ENCODE data around the gene ZDHHC11B.
A peak's percentile ranks its signal among the peaks of the same experiment; 100 is the strongest.
"Not testable (repeated sequence)": the region's sequence is repeated elsewhere in the genome, so short reads cannot be mapped to it uniquely, and the experiment has no call there.

The ZDHHC11B gene

DNA sequence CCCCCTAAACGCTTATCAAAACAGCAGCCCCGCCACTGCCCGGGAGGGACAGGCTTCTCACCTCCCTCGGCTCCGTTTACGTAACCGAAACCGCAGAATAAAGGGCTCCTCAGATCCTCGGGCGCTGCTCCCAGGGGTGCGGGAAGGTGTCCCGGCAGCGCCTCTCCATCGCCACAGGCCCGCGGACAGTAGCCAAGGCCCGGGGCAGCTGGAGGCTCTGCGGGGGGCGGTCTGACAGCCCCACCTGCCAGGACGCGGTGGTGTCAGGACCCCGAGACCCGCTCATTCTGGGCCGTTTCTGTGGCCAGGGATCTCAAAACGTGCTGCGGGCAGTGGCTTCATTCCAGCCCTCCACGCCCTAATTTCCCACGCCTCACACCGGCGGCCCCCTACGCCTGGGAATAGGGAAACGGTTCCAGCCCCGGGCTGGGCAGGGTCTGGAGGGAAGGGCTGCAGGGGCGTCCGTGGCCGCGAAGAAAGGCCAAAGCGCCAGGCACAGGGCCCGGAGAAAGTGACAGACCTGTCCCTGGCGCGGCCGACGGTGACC, 575 bp downstream of the ZDHHC11B start:
- DNase-seq = peak; percentile 42

DNA sequence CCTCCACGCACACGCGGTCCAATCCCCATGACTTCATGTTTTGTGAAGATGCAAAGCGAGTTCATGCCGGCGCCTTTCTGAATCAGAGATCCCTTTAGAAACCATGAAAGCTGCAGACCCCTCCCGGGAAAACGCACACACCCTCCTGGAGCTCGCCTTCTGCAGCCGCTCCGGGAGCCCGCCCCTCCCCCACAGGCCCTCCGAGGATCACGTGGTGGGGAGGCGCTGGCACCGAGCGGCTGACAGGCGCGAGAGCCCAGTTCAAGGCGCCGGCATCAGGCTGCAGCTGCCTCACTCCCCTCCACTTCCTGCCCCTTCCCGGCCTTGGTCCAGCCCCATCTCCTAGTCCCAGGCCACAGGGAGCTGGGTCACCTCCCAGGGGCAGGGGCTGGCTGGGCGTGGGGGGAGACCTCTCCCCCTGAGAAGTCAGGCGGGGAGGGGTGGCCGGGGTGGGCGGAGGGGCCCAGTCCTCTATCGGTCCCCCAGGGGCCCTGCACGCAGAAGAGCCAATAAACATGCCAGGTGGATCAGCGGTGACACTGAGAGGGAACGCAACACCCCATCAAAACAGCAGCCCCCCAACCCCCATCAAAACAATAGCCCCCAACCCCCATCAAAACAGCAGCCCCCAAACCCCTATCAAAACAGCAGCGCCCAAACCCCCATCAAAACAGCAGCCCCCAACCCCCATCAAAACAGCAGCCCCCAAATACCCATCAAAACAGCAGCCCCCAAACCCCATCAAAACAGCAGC, 1.3 kb downstream of the ZDHHC11B start:
- peak; percentile 52 for DNase-seq

DNA sequence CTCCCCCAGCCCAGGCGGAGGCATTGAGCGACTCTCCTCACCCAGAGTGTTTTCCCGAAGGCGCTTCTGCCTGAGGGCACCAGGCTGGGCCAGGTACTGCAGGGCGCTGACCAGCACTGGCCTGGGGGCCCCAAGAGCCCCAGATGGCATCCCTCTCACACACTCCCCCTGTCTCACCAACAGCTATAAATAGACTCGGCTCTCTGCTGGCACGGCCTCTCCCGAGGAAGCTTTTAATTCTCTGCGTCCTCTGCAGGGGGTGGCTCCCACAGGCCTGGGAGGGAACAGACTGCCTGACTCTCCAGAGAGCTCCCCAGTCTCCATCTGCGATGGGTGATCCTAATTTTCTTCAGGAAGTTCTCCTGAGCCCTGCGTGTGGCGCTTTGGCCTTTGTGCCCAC, 2.2 kb downstream of the ZDHHC11B start:
- DNase-seq = not testable (repeated sequence)

DNA sequence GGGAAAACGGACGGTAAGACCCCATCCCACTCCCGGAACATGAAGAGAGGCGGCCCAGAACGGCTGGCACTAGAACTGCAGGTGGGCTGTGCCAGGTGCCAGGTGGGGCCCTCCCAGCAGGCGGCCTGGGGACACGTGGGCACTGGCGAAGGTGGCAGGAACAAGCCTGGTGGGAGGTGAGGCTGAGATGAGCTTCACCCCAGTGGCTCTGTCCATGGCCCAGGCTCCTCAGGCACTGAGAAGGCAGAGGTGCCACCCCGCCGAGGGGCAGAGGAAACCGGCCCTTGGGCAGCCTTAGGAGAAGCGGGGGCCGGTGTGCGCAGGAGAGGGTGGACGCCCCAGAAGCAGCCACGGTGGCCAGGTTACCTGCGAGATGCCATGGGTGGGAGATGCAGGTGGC, 4.0 kb downstream of the ZDHHC11B start:
- DNase-seq = not testable (repeated sequence)

DNA sequence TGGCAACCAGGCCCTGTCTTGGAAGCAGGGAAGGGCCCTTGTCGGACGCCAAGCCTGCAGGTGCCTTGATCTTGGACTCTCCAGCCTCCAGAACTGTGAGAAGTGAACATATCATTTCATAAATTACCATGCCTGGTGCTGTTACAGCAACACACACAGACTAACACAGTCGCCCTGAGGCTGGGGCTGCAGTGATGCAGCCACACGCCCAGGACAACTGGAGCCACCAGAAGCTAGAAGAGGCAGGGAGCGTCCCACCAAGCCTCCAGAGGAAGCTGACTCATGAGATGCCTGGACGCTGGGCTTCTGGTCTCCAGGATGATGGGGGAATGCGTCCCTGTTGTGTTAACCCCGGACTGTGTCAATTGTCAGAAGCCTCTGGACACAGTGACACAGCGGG, 5.6 kb downstream of the ZDHHC11B start:
- DNase-seq = not testable (repeated sequence)

DNA sequence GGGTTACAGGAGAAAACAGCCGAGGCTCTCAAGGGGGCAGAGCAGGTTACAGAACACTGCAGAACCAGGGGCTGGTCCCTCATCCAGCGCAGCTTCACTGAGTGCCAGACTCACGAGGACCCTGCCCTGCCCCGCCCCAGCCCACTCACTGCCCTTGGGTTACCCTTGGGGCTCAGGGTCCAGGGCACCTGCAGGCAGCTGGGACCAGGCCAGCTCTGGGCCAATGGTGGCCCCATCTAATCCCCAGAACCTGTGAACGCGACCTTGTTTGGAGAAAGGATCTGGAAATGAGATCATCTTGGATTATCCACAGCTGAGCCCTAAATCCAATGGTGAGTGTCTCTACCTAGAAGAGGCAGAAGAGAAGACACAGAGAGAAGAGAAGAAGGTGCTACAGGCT, 6.1 kb downstream of the ZDHHC11B start:
- not testable (repeated sequence) for DNase-seq

DNA sequence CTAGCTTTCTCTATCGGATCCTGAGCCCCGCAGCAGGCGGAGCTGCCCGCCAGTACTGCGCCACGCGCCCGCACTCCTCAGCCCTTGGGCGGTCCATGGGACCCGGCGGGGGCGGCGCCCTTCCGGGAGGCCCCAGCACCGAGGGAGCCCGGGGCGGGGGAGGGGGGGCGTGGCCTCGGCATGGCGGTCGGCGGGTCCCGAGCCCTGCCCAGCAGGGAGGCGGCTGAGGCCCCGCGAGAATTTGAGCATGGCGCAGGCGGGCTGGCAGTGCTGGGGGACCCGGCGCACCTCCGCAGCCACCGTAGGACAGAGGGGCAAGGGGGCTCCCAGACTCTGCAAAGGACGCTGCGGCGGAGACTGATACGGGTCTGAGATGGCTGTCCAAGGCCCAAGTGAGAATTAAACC, 6.8 kb downstream of the ZDHHC11B start:
- no peak for DNase-seq

DNA sequence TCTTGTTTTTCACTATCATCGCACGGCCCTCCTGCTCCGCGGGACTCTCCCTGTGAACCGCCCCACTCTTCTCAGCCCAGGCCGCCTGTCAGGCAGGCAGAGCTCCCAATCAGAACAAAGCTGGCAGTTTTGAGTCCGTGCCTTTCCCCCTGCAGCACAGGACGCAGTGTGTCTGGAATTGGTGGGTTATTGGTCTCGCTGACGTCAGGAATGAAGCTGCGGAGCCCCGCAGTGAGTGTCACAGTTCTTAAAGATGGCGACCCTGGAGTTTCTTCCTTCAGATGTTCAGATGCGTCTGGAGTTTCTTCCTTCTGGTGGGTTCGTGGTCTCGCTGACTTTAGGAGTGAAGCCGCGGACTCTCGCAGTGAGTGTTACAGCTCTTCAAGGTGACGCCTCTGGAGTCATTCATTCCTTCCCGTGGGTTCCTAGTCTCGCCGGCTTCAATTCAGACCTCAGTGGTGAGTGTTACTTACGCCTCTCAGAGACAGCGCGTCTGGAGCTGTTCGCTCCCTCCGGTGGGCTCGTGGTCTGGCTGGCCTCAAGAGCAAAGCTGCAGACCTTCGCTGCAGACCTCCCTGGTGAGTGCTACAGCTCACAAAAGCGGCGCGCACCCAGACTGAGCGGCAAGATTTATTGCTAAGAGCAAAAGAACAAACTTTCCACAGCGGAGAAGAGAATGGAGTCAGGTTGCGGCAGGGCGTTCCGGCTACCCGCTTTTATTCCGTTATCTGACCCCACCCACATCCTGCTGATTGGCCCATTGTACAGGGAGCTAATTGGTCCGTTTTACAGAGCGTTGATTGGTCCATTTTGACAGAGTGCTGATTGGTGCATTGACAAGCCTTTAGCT, 7.4 kb downstream of the ZDHHC11B start:
- no peak for DNase-seq

DNA sequence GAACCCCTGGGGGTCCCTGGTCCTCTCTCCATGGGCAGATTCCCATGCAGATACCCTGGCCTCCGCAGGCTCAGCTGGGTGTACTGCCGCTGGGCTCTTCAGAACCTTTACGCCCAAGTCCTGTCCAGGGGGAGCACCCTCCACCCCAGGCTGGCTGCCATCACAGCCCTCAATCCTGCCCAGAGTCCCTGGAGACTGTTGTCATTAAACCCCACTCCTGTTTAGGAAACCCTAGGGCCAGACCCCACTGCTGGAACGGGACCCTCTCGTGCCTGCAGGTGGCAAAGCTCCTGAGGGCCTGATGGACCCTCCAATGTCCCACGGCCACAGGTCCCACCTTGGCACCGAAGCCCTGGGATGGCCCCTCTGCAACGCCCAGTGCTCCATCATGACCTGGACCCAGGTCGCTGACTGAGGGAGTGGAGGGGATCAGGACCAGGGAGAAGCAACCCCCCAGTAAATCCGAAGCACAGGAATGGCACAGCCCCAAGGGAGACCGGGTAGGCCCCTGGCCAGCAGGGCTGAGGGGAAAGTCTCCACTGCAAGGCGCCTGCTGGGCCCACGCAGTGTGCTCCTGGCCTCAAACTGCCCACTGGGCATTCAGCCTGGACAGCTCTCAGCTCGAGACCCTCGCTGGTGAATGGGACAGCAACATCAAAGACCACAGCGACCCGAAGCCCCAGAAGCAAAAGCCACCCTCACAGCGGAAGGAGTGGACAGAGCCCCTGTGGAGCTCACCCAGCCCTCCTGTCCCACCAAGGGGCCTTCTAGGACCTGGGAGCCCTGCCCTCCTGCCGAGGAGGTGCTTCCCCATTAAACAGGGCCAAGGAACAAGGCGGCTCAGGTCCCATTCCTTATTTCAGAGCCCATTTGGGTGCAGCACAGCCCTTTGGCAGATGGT, 8.3 kb downstream of the ZDHHC11B start:
- DNase-seq = no peak

DNA sequence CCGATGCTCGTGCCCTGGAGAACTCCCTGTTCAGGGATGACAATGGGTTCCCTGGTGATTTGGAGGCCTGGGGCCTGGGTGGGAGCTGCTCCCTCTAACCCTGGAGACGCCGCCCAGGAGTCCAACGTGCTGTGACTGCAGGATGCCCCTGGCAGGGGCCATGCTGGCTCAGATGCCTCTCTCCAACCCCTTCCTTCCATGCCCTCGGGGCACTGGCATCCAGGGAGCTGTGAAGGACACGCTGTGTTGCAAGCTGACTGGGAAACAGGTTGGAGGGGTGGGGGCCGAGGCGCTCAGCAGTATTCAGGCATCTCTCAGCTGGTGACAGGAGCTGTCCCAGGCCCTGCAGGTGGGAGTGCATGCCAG, 9.0 kb downstream of the ZDHHC11B start:
- not testable (repeated sequence) for DNase-seq

DNA sequence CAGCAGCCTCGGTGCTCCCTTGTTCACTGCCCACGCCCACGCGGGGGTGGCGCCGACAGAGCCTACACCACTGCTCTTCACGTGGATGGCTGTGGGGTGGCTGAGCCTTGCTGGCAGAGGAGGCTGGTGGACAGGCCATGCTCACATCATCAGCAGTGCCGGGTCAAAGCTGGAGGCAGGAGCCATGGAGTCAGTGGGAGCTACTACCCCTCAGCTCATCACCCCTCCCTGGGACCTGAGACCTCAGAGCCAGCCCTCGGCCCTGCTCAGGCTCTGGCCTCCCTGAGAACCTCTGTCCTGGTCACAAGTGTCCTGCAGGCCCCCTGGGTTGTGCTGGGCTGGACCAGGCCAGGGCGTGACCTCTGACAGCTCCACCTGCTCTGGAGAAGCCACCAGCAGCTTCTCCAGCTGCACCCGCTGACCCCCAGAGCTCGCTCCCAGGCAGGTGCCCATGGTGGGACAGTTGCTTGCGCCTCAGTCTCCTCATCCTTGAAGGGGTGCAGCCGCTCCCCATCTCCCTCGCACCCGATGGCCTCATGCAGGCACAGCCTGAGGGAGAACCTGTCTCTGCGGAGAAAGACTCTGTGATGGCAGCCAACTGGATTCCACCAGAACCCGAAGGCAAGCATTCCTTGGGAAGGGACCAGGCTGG, 9.5 kb downstream of the ZDHHC11B start:
- not testable (repeated sequence) for DNase-seq

DNA sequence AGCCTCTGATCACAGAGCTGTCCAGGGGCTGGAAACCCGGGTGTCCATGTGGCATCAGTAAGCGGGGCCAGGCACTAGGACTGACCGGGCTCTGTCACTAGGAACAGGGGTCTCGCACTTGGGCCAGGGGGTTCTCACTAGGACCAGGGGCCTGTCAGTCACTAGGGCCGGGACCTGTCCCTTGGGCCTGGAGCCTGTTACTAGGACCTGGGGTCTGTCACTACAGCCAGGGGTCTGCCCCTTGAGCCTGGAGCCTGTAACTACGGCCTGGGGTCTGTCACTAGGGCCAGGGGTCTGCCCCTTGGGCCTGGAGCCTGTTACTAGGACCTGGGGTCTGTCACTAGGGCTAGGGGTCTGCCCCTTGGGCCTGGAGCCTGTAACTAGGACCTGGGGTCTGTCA, 10.2 kb downstream of the ZDHHC11B start:
- DNase-seq = not testable (repeated sequence)

DNA sequence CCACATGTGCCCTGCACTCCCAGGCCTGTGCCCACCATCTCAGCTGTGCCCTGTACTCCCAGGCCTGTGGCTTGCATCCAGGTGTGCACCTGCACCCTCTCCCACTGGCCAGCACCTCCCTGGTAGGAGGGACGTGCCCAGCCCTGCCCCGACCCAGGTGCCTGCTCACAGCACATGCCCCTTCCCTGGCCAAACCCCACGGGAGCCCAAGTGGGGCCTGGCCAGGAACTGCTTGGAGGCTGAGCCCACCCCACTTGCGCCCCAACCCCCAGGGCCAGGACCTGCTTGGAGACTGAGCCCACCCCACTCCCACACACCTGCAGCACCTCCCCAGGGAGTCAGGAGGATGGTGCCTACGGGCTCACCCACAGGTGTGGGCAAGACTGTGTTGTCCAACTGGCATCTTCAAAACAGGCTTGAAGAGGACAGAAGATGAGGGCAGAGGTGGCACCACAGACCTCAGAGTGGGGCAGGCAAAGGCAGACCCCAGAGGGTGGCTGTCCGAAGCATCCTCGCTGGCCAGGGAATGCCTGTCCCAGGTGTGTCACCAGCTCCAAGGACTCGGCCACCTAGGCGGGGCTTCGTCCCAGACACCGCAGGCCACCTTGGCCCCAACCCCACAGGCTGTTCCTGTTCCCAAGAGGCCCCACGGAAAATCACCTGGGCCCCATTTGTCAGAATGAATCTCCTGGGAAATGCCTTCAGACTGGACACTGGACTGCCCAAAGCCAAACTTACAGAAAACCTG, 10.8 kb downstream of the ZDHHC11B start:
- no peak for DNase-seq

DNA sequence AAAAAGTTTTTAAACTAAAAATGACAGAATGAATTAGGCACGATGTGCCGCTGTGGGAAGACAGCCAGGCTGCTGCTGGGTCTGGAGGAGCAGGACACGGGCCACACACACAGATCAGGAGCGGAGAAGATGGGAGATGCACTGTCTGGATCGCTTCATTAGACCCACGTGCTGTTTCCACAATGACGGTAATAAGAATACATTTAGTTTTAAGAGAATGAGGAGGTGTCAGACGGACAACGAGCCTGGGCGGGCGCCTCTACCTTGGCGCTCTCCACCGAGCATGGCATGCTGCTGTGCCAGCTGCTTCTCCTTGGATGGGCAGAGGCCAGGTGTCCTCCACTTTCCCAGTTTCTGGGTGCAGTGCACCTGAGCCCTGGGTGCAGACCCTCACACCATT, 11.6 kb downstream of the ZDHHC11B start:
- DNase-seq = not testable (repeated sequence)

DNA sequence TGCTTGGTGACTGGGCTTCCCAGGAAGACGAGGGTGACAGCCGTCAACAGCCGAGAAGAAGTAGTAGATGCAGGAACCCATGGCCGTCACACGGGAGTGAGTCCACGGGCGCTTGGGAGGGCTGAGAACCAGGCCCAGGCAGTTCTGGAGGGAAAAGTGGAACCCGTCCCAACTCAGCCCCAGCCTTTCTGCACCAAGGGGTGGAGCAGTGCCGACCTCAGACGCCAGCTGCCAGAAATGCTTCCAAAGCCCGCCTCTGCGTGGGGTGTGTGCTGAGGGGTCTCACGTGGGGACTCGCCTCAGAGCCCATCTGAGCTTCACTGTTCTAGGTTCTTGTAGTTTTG, 12.0 kb downstream of the ZDHHC11B start:
- DNase-seq = not testable (repeated sequence)

DNA sequence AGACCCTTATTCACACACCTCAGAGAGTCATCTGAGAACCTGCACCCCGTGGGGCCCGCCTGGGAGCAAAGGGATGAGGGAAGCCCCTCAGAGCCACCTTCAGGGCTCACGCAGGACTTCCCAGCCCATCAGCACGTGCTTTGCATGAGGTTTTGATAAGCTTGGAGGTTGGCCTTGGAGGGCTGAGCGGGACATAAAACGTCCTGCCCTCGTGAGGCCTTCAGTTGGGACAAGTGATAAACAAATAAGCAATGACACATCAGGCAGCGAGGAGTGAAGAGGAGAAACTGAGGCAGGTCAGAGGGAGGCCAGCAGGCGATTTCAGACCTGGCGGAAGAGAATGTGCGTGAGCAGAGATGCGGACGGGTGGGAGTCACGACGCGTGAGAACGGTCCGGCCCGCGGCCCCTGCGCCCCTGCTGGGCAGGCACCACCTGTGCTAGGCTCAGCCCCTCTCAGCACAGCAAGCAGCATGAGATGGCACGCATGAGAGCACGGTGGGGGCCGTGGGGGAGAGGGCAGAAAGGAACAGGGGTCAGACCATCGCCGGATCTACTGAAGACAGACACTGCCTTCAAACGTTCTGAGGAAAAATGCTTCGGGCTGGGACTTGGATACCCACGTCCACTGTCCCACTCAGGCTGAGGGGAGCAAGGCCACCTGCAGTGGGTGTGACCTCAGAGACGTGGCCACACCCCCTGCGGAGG, 12.5 kb downstream of the ZDHHC11B start:
- not testable (repeated sequence) for DNase-seq

DNA sequence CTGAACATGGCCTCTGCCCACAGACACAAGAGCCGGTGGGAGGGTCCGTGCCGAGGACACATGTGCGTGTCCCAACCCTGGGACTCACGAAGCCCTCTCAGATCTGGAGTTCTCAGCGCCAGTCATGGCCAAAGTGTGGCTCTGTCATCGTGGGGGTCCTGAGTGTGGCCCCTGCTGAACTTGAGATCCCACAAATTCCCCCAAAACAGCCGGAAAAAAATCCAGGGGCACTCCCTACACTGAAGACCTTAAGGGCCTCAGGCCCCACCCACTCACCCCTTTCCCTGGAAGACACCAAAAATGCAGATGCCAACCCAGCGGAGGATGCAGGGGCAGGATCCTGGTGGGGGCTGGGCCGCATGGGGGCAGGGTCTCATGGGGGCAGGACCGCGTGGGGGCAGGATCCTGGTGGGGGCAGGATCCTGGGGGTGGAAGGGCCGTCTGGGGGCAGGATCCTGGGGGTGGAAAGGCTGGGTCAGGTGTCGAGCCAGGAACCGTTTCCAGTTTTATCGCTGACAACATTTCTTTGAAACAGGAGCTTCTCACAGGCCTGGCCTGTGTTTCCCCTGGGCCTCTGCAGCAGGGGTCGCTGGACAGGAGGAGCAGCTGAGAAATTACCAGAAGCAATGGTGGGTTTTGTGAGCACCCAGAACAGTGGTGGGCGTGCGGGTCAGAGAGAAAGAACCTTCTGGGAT, 13.3 kb downstream of the ZDHHC11B start:
- DNase-seq = not testable (repeated sequence)

DNA sequence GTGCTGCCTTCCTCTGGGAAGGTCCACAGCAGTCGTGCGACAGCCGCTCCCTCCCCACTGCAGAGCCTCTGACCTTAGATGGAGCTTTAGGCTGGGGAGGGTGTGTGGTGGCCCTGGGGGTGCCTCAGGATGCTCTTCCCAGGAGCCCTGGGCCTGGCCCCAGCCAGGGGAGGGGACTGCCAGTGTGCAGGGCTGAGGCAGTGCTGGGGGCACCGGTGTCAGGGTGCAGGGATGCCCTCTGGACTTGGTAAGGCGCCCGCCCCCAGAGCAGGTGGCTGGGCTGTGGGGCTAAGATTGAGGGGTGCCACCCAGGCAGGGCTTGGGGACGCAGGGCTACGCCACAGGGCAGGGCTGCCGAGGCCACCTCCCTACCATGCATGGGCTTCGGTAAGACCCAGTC, 13.9 kb downstream of the ZDHHC11B start:
- not testable (repeated sequence) for DNase-seq

DNA sequence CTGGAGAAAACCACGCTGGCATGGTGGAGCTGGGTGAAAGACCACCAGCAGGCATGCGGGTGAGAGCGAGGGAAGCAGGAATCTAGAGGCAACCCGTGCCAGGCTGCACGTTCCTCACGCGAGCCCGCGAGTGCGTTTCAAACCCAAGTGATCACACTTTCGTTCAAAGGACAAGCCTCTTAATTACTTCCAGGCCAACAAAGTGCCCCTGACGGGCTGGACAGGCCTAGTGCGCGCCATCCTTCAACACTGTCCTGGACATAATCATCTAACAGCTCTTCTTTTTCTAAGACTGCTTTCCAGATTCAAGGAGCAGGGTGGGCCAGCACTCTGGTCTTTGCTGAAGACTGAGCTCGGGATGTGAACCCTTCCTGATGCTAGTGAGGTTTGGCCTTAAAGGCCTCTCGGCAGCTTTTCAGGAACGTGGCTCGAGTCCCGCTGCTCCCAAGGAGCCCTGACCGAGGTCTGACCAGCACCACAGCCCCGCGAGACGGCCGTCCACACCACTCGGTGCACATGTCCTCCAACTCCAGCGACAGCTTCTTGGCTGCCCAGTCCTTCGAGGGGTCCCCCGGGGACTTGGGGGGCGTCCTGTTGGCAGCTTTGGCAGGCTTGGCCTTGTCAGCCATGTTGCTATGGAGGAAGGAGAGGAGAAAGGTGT, 14.9 kb downstream of the ZDHHC11B start:
- not testable (repeated sequence) for DNase-seq

Measured in activated naive CD4-positive, alpha-beta T cell treated with Interleukin-2 at 50 U/mL for 16 hours (primary cell).